ENCODE results near the gene ACVR1. TPM values are rescaled to one million over a fixed set of nuclear protein-coding genes. Genes with fewer than 3 reads are reported as not detected.

Gene ACVR1
- total and polyA plus RNA-seq, 2 experiments from 2014 or later, result 8.9 to 21.5 TPM

- Histone ChIP-seq H3K27ac (ENCODE audit: low read depth) (no peak overlapping the region), H3K4me3 (no peak overlapping the region), H3K9me2 (ENCODE audit: insufficient read depth) (0 out of 2 replicates have a peak, but pooled peaks cover 7% of the 10 kb centered on the region), H3K36me3 (ENCODE audit: insufficient read depth) (no peaks in the 10 kb centered on the region), H3F3A (replicated peaks; ENCODE audit: low read depth) (0 out of 2 replicates have a peak, but pooled peaks cover 3% of the 10 kb centered on the region), H3K4me2 (no peak overlapping the region), H4K20me1 (replicated peaks; ENCODE audit: insufficient read depth) (no peaks in the 10 kb centered on the region), H3K4me1 (ENCODE audit: insufficient read depth) (peaks cover 71% of the 10 kb centered on the region), H3K79me2 (replicated peaks; ENCODE audit: insufficient read depth) (peaks cover 54% of the 10 kb centered on the region), H3K27me3 (ENCODE audit: insufficient read depth) (no peaks in the 10 kb centered on the region), H2AFZ (no peak overlapping the region)
- no peak for DNase-seq (ENCODE audit: low spot score)
- Mint-ChIP-seq H3K4me1 (peaks cover 72% of the 10 kb centered on the region), H3K36me3 (ENCODE audit: low read depth) (no peaks in the 10 kb centered on the region; the same call in 2 of the 3 replicates), H3K27ac (no peak overlapping the region), H3K27me3 (ENCODE audit: insufficient read depth, low read depth, poor library complexity) (peaks cover 7% of the 10 kb centered on the region), H3K9me3 (no peaks in the 10 kb centered on the region), H3K4me3 (no peak overlapping the region)
- no peak for ATAC-seq
- TF ChIP-seq EZH2phosphoT487 (IDR thresholded peaks at IDR 0.05; ENCODE audit: unreplicated experiment) (no peak), REST (IDR thresholded peaks at IDR 0.05; ENCODE audit: unreplicated experiment) (no peak), STAT1 (IDR thresholded peaks at IDR 0.05; ENCODE audit: unreplicated experiment) (no peak), ZNF114 (CRISPR knock-in tag; IDR thresholded peaks at IDR 0.05) (no peak), ETS1 (IDR thresholded peaks at IDR 0.05) (no peak), CTCF (conservative IDR thresholded peaks at IDR 0.05; ENCODE audit: low read depth in 2 of 2) (no peak), ZNF462 (CRISPR knock-in tag; IDR thresholded peaks at IDR 0.05) (no peak), NANOG (IDR thresholded peaks at IDR 0.05; ENCODE audit: borderline replicate concordance) (no peak), POLR2AphosphoS5 (IDR thresholded peaks at IDR 0.05; ENCODE audit: low read depth) (no peak), JUNB (IDR thresholded peaks at IDR 0.05; ENCODE audit: unreplicated experiment) (no peak), EZH2 (IDR thresholded peaks at IDR 0.05; ENCODE audit: low read depth, unreplicated experiment) (no peak), CREB1 (CRISPR knock-in tag; IDR thresholded peaks at IDR 0.05; ENCODE audit: low read depth) (no peak)
Observed at GRCh38 chr2:157833721-157834120, 42.4 kb downstream of the ACVR1 start.

Data from GM23338 (cell line).